ENCODE results near the gene CLVS2. TPM values are rescaled to one million over a fixed set of nuclear protein-coding genes. Genes with fewer than 3 reads are reported as not detected.

Gene CLVS2
- polyA plus RNA-seq, 1 donor, result 0.04 TPM

DNA sequence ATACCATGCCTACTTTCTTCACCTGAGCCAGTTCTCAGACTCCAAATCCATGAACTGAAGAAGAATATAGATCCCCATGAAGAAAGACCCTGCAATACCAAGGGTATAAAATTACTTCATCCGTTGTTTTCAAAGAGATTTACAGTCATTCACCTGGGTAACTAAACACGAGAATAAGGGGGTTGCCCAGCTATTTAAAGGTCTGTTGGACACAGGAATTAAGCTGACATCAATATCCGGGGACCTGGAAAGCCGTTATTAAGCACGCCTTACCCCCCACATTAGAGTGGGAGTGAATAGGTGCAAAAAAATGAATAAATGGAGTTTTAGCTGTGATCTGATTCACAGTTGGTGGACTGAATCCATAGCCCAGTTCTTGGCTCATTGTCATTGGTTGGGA, 28.9 kb downstream of the CLVS2 start:
- no peak for DNase-seq

DNA sequence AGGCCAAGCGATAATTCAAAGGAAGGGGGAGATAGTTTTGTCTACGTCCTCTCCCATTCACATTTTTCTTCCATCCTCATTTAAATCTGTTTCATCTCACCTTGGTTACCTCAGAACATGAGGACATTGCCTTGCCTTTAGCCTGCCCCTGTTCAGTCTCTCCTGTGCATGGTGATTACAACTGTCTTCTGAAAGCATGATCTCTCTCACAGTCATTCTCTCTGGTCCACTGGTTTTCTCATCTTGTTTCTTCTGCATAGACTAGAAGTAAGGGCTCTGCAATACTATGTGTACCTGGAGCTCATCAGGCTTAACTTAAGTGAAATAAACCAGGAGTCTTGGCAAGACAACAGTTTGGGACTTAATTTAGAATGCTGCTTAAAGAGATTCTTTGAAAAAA, 31.4 kb downstream of the CLVS2 start:
- DNase-seq, result no peak

DNA sequence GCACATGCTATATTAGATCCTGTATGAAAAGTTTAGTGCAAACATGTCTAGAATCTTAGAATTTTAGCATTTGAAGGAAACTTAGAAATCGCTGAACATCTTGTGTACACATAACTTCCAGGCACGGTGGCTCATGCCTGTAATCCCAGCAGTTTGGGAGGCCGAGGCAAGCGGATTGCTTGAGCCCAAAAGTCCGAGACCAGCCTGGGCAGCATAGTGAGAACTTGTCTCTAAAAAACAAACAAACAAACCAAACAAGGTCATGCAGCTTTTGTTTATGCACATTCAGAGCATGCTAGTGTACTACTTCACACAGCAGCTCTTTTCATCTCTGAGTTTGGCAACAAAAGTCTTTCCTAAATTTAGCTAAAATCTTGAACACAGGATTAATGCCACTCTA, 32.2 kb downstream of the CLVS2 start:
- no peak for DNase-seq

GRCh38 chr6:123030282-123030681, 34.2 kb downstream of the CLVS2 start:
- DNase-seq, result no peak

GRCh38 chr6:123036648-123037047, 40.6 kb downstream of the CLVS2 start:
- no peak for DNase-seq

DNA sequence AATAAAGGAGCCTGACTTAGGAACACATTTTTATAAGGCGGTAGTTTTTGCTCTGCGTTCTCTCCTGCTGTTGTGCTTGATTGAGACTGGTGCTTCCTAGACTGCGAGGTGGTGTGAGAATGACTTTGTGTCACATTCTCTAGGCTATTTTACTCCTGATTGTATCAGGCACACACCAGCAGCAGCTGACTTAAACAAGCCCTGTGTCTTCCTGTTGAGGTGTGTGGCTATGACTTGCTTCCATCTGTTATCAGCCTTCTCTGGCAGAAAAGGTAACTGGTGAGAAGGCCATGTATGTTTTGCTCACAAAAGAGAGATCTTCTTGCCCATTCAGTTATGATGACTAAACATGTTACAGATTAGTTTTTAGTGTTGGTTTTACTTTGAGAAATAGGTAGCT, 43.4 kb downstream of the CLVS2 start:
- DNase-seq, result no peak

DNA sequence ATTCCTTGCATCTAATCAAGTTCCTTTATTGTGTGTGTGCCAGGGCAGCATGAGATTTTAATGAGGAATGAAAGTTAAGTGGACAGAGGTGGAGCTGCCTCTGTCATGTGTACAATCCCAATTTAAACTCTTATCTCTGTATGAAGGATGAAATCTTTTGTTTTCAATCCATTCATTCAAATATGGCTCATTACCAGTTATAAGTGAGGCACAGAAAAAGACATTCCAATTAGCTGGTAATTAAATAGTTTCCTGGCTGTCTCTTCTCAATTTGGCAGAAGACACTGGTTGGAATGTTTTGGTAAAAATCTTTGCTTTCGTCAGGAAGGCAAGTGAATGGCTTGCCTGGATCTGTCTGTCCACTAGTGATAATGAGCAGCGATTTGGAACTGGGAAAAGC, 46.4 kb downstream of the CLVS2 start:
- DNase-seq, result no peak

GRCh38 chr6:123044341-123044860, 48.4 kb downstream of the CLVS2 start:
- no peak for DNase-seq

GRCh38 chr6:123053602-123054225, 57.7 kb downstream of the CLVS2 start:
- no peak for DNase-seq

GRCh38 chr6:123055256-123055655, 59.2 kb downstream of the CLVS2 start:
- no peak for DNase-seq

- DNase-seq, result no peak
These were observed 66.6 kb downstream of the CLVS2 start for GRCh38 chr6:123062670-123063069.

DNA sequence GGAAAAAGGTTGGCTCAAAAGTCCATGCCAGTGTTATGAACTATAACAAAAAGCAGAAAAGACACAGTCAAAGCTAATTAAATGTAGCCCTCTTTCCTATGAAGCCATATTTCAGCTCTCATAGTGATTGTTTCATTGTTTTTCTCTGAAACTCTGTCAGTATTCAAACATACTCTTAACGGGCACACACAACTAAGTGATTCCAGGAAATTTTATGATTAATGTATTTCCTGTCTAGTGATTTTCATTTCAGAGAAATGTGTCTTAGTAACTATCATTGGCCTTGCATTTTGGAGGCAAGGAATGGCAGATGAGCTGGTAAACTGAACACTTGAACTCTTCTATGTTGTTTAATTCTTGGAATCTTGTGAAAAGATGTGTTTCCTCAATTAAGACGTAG, 68.0 kb downstream of the CLVS2 start:
- DNase-seq, result no peak

GRCh38 chr6:123074616-123075015, 78.6 kb downstream of the CLVS2 start:
- no peak for DNase-seq

DNA sequence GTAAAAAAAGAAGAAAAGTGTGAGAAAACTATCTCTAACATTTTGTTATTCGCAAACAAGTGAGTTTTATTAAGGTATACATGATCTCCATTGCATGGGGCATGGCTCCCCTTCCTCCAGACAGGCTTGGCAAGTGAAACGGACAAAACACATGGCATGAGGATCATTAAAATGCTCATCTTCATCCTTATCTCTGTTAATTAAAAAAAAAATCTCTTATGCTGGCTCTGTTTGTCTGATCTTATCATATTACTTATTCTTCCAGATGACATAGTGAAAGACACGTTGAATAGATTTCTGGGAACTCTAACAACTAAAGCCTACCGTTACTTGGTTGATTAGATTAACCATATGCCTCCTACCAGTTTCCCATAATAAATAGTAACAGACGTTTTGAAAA, 89.4 kb downstream of the CLVS2 start:
- no peak for DNase-seq

DNA sequence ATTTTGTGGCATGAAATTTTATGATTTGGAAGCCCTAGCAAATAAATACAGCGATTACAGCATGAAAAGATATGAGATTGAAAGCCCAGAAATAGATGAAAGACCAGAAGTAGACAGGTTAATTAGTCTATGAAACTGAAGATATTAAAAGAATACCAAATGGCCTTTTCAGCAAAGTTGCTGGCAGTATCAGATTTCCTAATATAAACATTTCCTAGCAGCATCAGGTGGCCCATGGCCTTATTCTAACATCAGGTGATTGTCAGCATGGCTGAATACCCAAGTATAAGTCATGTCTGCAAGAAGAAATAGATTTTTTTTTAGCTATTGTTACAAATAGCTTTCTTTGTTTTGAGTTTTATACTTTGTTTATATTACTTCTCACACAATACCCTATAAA, 93.2 kb downstream of the CLVS2 start:
- no peak for DNase-seq

DNA sequence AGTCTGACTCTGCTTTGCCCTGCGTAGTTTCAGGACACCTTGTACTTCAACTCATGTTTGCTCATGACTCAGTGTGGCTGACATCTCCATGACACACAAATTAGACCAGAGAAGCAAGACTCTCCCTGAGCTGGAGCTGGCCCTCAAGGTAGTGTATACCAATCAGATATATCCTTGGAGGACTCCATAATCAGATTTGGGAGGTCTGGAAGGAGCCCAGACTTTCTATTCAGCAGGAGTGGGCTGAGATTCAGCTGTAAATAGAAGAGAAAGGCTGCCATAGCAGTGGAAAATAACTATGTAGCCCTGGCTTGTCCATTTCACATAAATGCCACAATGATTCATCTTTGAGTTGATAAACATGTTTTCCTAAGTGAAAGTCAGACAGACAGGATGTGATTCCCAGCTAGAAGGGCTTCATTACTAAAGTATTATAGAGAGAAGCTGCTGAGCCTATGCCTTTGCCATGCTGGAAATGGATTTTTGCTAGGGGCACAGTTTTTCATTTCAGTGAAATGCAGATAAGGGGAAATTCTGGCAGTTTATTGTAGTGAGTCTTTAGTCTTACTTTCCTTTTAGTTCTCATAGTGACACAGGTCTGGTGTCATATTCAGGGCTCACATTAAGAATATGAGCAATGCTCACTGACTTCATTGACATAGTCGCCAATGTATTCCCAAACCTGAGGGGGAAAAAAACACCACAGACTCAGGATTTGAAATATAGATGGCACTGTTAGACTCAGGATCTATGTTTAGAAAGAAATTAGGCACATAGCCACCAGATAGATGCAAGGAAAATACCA, 95.3 kb downstream of the CLVS2 start:
- no peak for DNase-seq

- no peak for DNase-seq
These were observed 95.8 kb downstream of the CLVS2 start for GRCh38 chr6:123091896-123092271.

DNA sequence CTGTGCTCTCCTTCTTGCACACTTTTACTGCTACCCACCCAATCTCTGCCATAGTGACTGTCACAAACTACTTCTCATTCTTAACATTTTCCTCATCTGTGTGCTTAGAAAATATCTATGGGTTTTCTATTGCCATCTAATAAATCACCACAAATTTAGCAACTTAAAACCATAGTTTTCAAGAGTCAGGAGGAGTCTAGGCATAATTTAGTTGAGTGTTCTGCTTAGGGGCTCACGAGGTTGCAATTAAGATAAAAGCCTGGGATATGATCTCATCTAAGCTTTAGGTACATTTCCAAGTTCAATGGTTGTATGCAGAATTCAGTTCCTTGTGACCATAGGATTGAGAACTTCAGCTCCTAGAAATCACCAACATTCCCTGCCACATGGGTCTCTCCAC, 98.8 kb downstream of the CLVS2 start:
- DNase-seq, result no peak

- no peak for DNase-seq
These were observed 109.5 kb downstream of the CLVS2 start for GRCh38 chr6:123105561-123105960.

- DNase-seq, result no peak
These were observed 120.3 kb downstream of the CLVS2 start for GRCh38 chr6:123116370-123116769.

- DNase-seq, result no peak
These were observed 121.3 kb downstream of the CLVS2 start for GRCh38 chr6:123117145-123117908.

- DNase-seq, result no peak
These were observed 122.8 kb downstream of the CLVS2 start for GRCh38 chr6:123118811-123119210.

All from hindlimb muscle (tissue), 1 donor.